CD4-positive, alpha-beta memory T cell (primary cell): Measurements from ENCODE around the gene TEX50. TPM values are rescaled to one million over a fixed set of nuclear protein-coding genes. Genes with fewer than 3 reads are reported as not detected.

Source experiments
- polyA plus RNA-seq, 2 donors: library from polyadenylated mRNA; unstranded; fragments of 300-500 nt; fragmentation: Illumina TruSeq; gene quantifications; one replicate each; pipeline ENCODE4 v1.2.3, GENCODE V29; 2021
- total RNA-seq, 2 experiments: library from RNA; stranded (reverse); gene quantifications; one replicate each; pipeline ENCODE4 v1.2.3, GENCODE V29; 2021

The TEX50 gene
- total and polyA plus RNA-seq, 4 experiments from 2014 or later, result not detected

Other genes starting within 250 kb of the TEX50 start
- gene PRDX6, start 158.0 kb upstream of the TEX50 start, total RNA-seq, result 10 to 100 TPM; 69.9 to 74.8 TPM
- 100 to 1,000 TPM in 1 of 2 donors, 10 to 100 TPM in 1; 88.5 to 112 TPM for gene PRDX6, start 158.0 kb upstream of the TEX50 start, polyA plus RNA-seq
- not detected for gene SLC9C2, start 32.3 kb upstream of the TEX50 start, total RNA-seq
- gene SLC9C2, start 32.3 kb upstream of the TEX50 start, polyA plus RNA-seq, result not detected
- gene ANKRD45, start 34.5 kb downstream of the TEX50 start, total RNA-seq, result not detected
- gene ANKRD45, start 34.5 kb downstream of the TEX50 start, polyA plus RNA-seq, result not detected
- 10 to 100 TPM; 41.0 to 43.9 TPM for gene KLHL20, start 79.6 kb downstream of the TEX50 start, total RNA-seq
- gene KLHL20, start 79.6 kb downstream of the TEX50 start, polyA plus RNA-seq, result 10 to 100 TPM; 24.5 to 26.7 TPM
- gene DARS2, start 189.3 kb downstream of the TEX50 start, total RNA-seq, result 10 to 100 TPM; 13.4 to 13.5 TPM
- gene DARS2, start 189.3 kb downstream of the TEX50 start, polyA plus RNA-seq, result 1 to 10 TPM; 3.6 to 9.7 TPM
- 10 to 100 TPM in 1 of 2 experiments, 1 to 10 TPM in 1; 9.0 to 10.2 TPM for gene CENPL, start 189.5 kb downstream of the TEX50 start, total RNA-seq
- gene CENPL, start 189.5 kb downstream of the TEX50 start, polyA plus RNA-seq, result 1 to 10 TPM; 6.1 to 7.0 TPM
- gene GAS5, start 232.7 kb downstream of the TEX50 start, total RNA-seq, result 100 to 1,000 TPM; 676 to 709 TPM
- 100 to 1,000 TPM; 312 to 395 TPM for gene GAS5, start 232.7 kb downstream of the TEX50 start, polyA plus RNA-seq
- gene ZBTB37, start 233.0 kb downstream of the TEX50 start, total RNA-seq, result 10 to 100 TPM; 24.3 to 26.5 TPM
- gene ZBTB37, start 233.0 kb downstream of the TEX50 start, polyA plus RNA-seq, result 1 to 10 TPM in 1 of 2 donors, under 1 TPM in 1; 0.95 to 2.2 TPM